Measurements from ENCODE around the gene LCP2.

Gene LCP2

GRCh38 chr5:170262061-170263045 is 35.2 kb downstream of the LCP2 start:
- Histone ChIP-seq H3K9me2 (replicated peaks; ENCODE audit: low read depth, low read length) (no peaks in the 10 kb centered on the region), H3K36me3 (ENCODE audit: insufficient read depth, low read length) (peaks cover 91% of the 10 kb centered on the region), H3K27me3 (ENCODE audit: insufficient read depth, low read length, poor library complexity, severe bottlenecking) (no peaks in the 10 kb centered on the region), H2AFZ (ENCODE audit: low read length) (no peak overlapping the region), H3K79me2 (ENCODE audit: insufficient read depth, low read length) (peaks cover 5% of the 10 kb centered on the region; the same call in 1 of the 2 replicates), H3F3A (ENCODE audit: low read depth) (no peaks in the 10 kb centered on the region), H3K4me1 (ENCODE audit: insufficient read depth, low read length, poor library complexity, severe bottlenecking) (peaks cover 23% of the 10 kb centered on the region), H3K4me2 (ENCODE audit: low read depth, low read length, poor library complexity, severe bottlenecking) (no peak overlapping the region), H3K4me3 (ENCODE audit: low read length, poor library complexity, severe bottlenecking) (no peak overlapping the region), H3K9ac (ENCODE audit: low read depth, low read length, poor library complexity, severe bottlenecking) (no peak overlapping the region), H4K20me1 (ENCODE audit: insufficient read depth, low read length, poor library complexity, severe bottlenecking) (peaks cover under 1% of the 10 kb centered on the region), H3K9me3 (ENCODE audit: insufficient read depth, low read depth, low read length) (no peaks in the 10 kb centered on the region)
- TF ChIP-seq, protein P1, sequence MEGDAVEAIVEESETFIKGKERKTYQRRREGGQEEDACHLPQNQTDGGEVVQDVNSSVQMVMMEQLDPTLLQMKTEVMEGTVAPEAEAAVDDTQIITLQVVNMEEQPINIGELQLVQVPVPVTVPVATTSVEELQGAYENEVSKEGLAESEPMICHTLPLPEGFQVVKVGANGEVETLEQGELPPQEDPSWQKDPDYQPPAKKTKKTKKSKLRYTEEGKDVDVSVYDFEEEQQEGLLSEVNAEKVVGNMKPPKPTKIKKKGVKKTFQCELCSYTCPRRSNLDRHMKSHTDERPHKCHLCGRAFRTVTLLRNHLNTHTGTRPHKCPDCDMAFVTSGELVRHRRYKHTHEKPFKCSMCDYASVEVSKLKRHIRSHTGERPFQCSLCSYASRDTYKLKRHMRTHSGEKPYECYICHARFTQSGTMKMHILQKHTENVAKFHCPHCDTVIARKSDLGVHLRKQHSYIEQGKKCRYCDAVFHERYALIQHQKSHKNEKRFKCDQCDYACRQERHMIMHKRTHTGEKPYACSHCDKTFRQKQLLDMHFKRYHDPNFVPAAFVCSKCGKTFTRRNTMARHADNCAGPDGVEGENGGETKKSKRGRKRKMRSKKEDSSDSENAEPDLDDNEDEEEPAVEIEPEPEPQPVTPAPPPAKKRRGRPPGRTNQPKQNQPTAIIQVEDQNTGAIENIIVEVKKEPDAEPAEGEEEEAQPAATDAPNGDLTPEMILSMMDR (conservative IDR thresholded peaks at IDR 0.05; ENCODE audit: low read length) = no peak
- no peak for TF ChIP-seq EZH2phosphoT487 (IDR thresholded peaks at IDR 0.05; ENCODE audit: borderline replicate concordance)

DNA sequence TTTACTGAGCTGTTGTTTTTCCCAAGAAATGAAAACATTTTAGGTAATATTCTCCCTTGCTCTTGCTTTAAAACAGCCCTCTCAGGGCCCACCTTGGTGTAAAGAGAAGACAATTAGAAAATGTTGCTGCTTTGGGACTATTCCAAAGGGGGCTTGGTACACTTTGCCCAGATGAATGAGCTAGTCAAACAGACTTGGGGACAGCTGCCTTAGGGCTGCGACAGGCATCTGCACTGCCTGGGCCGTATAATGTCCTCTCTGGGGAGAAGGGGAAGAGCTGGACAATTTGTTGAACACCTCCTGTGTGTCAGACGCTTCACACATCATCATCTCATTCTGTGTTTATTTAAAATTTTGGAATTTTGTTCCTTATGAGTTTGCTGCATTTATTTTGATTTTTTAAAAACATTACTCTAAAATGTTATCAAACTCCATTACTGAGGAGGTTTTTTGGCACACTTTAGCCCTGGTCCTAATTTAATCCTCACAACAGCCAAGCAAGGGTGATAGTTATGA is 36.0 kb downstream of the LCP2 start:
- Histone ChIP-seq H3K4me2 (ENCODE audit: low read depth, low read length, poor library complexity, severe bottlenecking) (no peak overlapping the region), H3K9me3 (ENCODE audit: insufficient read depth, low read depth, low read length) (no peaks in the 10 kb centered on the region), H2AFZ (ENCODE audit: low read length) (no peak overlapping the region), H3K79me2 (ENCODE audit: insufficient read depth, low read length) (peaks cover 5% of the 10 kb centered on the region; the same call in 1 of the 2 replicates), H3K9me2 (replicated peaks; ENCODE audit: low read depth, low read length) (no peaks in the 10 kb centered on the region), H3F3A (ENCODE audit: low read depth) (no peaks in the 10 kb centered on the region), H3K9ac (ENCODE audit: low read depth, low read length, poor library complexity, severe bottlenecking) (no peak overlapping the region), H3K36me3 (ENCODE audit: insufficient read depth, low read length) (peaks cover 91% of the 10 kb centered on the region), H3K27me3 (ENCODE audit: insufficient read depth, low read length, poor library complexity, severe bottlenecking) (no peaks in the 10 kb centered on the region), H4K20me1 (ENCODE audit: insufficient read depth, low read length, poor library complexity, severe bottlenecking) (no peaks in the 10 kb centered on the region), H3K4me3 (ENCODE audit: low read length, poor library complexity, severe bottlenecking) (no peak overlapping the region), H3K4me1 (ENCODE audit: insufficient read depth, low read length, poor library complexity, severe bottlenecking) (peaks cover 15% of the 10 kb centered on the region)
- TF ChIP-seq, protein P1 (conservative IDR thresholded peaks at IDR 0.05; ENCODE audit: low read length) = no peak
- TF ChIP-seq EZH2phosphoT487 (IDR thresholded peaks at IDR 0.05; ENCODE audit: borderline replicate concordance) = no peak

- Histone ChIP-seq H3K4me2 (ENCODE audit: low read depth, low read length, poor library complexity, severe bottlenecking) (no peak overlapping the region), H3K9me2 (replicated peaks; ENCODE audit: low read depth, low read length) (no peaks in the 10 kb centered on the region), H3K36me3 (ENCODE audit: insufficient read depth, low read length) (peaks cover 99% of the 10 kb centered on the region), H3K9me3 (ENCODE audit: insufficient read depth, low read depth, low read length) (no peaks in the 10 kb centered on the region), H3F3A (ENCODE audit: low read depth) (no peaks in the 10 kb centered on the region), H3K79me2 (ENCODE audit: insufficient read depth, low read length) (no peaks in the 10 kb centered on the region), H3K27me3 (ENCODE audit: insufficient read depth, low read length, poor library complexity, severe bottlenecking) (no peaks in the 10 kb centered on the region), H4K20me1 (ENCODE audit: insufficient read depth, low read length, poor library complexity, severe bottlenecking) (no peaks in the 10 kb centered on the region), H3K4me1 (ENCODE audit: insufficient read depth, low read length, poor library complexity, severe bottlenecking) (peaks cover 9% of the 10 kb centered on the region), H2AFZ (ENCODE audit: low read length) (no peak overlapping the region), H3K4me3 (ENCODE audit: low read length, poor library complexity, severe bottlenecking) (no peak overlapping the region), H3K9ac (ENCODE audit: low read depth, low read length, poor library complexity, severe bottlenecking) (no peak overlapping the region)
- TF ChIP-seq, protein P1 (conservative IDR thresholded peaks at IDR 0.05; ENCODE audit: low read length) = no peak
- no peak for TF ChIP-seq EZH2phosphoT487 (IDR thresholded peaks at IDR 0.05; ENCODE audit: borderline replicate concordance)
Measured at GRCh38 chr5:170257370-170257769, 40.2 kb downstream of the LCP2 start.

All from Loucy (cell line).